ENCODE data around the gene STIM1.
A peak's percentile ranks its signal among the peaks of the same experiment; 100 is the strongest.
"Not testable (repeated sequence)": the region's sequence is repeated elsewhere in the genome, so short reads cannot be mapped to it uniquely, and the experiment has no call there.

Gene STIM1

GRCh38 chr11:3888876-3889275 is 33.4 kb downstream of the STIM1 start:
- no peak for DNase-seq

GRCh38 chr11:3890014-3890413 is 34.5 kb downstream of the STIM1 start:
- no peak for DNase-seq

DNA sequence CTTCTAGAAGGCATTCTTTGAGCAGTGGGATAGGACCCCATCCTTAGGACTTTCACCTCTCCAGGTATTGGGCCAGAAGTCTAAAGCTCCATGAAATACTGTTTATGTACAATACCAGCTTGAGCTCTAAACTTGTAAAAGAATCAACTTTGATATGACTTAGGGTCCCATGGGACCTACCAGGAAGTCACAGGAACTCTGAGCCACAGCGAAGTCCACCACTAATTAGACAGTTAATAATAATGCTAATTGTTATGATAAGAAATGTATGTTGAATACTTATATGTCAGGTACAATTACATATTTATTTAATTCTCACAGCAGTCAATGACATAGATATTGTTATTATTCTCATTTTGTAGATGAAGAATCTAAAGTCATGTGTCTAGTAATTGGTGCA is 35.3 kb downstream of the STIM1 start:
- DNase-seq = no peak

GRCh38 chr11:3891751-3892150 is 36.3 kb downstream of the STIM1 start:
- no peak for DNase-seq

- no peak for DNase-seq
Measured at GRCh38 chr11:3892156-3892555, 36.7 kb downstream of the STIM1 start.

- DNase-seq = no peak
Measured at GRCh38 chr11:3893311-3893710, 37.8 kb downstream of the STIM1 start.

- DNase-seq = no peak
Measured at GRCh38 chr11:3894128-3894731, 38.8 kb downstream of the STIM1 start.

DNA sequence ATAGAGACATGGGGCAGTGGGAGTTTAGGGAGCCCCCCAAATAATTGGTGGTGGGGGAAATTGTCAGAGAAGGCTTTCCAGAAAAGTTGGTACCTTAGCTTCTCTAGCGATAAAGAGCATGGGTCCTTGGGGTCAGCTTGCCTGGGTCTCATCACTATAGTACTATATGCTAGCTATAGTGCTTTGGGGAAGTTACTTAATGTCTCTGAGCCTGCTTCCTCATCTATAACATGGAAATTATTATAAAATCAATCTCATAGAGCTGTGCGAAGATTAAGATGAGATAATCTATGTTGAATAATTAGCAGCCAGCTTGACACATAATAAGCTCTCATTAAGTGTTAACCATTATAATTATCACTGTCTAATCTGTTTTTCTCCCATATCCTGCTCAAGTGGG is 41.2 kb downstream of the STIM1 start:
- no peak for DNase-seq

GRCh38 chr11:3900230-3900629 is 44.8 kb downstream of the STIM1 start:
- DNase-seq = not testable (repeated sequence)

DNA sequence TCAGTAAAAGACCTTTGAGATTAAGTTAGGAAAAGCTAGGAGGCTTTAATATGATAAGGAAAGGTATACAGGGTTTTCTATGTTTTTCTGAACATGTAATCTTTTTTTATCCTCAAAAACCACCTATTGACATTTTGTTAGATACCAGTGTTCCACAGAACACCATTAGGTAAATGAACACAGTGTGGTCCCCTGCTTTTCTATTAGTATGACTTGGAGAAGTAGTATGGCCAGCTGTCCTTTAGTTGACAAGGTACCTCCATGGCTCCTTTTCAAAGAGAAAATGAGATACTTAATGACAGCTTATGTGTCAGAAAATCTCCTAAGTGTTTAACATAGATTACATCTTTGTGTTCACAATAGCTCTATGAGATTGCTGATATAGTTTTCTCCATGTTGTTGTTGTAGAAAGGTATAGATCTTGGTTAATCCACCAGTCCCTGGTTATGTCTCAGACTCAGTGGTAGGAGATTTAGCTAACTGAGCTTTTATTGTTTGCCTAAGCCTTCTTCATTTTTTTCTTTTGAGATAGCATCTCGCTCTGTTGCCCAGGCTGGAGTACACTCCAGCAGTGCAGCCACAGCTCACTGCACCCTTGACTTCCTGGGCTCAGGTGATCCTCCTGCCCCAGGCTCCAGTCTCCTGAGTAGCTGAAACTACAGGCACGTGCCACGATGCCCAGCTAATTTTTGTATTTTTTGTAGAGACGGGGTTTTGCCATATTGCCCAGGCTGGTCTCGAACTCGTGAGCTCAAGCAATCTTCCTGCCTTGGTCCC is 46.0 kb downstream of the STIM1 start:
- no peak for DNase-seq

GRCh38 chr11:3902441-3902840 is 47.0 kb downstream of the STIM1 start:
- no peak for DNase-seq

DNA sequence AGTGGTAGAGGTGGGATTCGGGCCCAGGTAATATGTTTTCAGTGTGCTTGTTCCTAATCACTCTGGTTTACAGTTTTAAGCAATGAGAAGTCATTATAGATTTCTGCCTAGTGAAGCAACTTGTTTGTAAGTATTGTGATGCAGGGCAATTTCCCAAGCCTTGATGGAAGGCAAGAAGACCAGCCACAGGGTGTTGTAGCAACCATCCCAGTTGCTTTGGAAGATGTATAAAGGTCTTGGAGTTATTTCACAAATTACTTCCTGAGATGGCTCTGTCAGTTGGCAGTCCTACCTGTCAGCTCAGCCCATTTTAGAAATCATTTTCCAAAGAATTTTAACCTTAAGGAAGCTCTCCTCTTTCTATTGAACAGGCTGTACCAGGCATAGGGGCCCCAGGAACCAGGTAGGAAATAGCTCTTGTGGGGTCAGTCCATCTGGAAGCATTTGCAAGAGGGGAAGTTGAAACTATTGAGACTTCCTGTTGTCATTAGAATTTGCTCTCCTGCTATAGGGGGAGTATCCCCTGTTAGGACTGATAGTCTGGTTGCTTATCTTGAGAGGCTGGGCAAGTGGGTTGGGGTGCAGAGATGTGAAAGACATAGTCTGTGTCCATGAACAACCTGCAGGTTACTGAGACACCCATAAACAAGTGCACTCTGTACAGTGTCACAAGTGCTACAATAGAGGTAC is 47.9 kb downstream of the STIM1 start:
- no peak for DNase-seq

- no peak for DNase-seq
Measured at GRCh38 chr11:3904228-3904627, 48.8 kb downstream of the STIM1 start.

DNA sequence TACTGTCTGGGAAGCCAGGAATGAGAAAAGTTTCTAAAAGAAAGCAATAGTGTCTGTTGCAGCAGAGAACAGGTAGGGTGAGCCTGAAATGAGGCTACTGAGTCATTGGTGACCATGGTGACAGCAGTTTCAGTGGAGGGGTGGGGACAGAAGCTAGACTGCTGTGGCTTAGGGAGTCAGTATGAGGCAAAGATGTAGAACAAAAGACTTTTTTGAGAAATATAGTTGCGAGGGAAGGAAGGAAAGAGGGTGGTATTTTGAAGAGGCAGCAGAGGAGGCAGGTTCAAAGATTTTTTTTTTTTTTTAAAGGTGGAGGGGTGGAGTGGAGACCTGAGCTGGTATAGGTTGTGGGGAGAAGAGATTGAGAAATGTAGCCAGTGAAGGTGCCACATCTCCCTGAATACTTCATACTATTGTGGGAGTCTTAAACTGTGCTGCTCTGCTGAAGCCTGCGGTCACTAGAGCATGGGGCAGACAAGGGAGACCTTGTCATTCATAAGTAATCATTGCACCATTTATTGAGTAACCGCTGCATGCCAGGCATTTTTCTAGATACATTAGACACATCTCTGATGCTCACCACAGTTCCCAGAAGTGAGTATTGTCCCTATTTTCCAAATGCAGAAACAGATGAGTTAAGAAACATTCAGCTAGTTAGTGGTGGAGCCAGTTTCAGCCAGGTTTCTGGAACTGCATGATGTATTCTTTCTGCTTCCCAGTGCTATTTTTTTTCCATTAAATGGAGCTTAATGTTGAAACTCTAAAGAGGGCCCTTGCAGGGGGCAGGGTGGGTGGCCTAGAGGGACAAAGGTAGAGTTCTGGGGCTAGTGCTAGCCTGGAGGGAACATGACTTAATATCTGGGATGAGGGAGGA is 49.9 kb downstream of the STIM1 start:
- peak in 1 of 2 experiments; percentile 55 for DNase-seq

DNA sequence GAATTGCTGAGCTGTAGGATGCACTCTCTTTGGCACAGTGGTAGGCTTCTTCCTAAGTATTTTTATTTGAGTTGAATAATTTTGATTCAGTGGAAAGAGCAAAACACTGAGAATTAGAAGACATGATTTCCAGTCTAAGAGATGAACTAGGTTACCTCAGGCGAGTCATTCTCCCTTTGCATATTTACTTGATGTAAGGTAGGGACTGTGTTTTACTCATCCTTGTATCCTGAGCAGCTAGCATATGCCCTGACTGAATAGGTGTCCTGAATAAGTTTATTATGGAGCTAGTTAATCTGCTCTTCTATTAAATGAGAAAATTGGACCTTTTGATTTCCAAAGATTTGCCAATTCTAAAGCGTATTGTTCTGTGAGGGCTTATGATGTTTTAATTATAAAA is 50.7 kb downstream of the STIM1 start:
- no peak for DNase-seq

DNA sequence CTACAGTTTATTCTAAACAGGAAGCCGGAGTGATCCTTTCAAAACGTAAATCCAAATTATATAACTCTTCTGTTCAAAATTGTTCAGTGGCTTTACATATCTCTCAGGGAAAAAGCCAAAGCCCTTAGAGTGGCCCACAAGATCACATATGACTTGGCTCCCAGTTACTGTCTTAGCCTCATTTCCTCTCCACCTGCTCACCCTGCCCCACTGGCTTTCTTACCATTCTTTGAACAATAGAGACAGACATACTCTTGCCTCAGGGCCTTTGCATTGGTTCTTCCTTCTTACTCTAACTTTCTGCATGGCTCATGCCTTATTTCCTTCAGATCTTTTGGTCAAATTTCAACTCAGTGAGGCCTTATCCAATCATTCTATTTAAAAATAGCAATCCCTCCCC is 52.1 kb downstream of the STIM1 start:
- DNase-seq = no peak

DNA sequence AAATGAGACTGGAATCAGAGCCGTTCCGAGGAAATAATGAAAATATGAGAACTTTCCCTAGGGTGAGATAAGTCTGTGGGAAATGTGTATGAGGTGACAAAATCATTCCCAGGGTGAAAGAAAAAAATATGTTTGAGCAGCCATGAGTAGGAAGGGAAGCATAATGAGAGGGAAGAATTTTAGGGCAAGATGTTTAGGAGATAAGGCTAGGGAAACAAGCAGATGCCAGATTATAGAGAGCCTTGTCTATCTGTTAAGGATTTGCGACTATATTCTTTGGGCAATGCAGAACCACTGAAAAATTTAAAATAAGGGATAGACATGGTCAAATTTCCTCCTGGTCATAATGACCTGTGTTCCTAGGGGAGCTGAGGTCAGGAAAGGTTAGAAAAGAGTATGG is 54.4 kb downstream of the STIM1 start:
- no peak for DNase-seq

- DNase-seq = no peak
Measured at GRCh38 chr11:3911908-3912505, 56.5 kb downstream of the STIM1 start.

GRCh38 chr11:3913921-3914320 is 58.5 kb downstream of the STIM1 start:
- no peak for DNase-seq

- DNase-seq = no peak
Measured at GRCh38 chr11:3914805-3915204, 59.3 kb downstream of the STIM1 start.

DNA sequence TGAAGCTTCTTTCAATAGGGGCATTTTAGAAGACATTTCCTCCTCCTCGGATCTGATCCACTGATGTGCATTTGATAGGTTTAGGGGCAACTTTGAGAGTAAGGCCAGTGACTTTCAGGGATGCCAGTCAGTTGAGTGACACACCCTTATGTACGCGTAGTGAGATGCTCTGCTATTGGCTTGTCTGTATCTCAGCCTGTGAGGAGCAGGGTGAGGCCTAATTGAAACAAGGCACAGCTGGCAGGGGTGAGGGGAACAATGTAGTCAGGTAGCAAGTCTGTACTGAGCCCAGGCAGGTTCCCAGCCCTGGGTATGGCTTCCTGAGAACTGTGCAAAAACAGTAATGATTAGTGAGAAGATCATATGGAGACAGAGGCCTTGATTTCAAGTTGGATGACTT is 61.5 kb downstream of the STIM1 start:
- no peak for DNase-seq

- DNase-seq = no peak
Measured at GRCh38 chr11:3920148-3920852, 64.8 kb downstream of the STIM1 start.

Measured in SW 1271 (cell line).